NCI-H226 (cell line): ENCODE results near the gene CTIF.

Source experiments
- DNase-seq: peaks from one replicate; pipeline ENCODE4 v3.0.0-alpha.2; 2015

The CTIF gene

GRCh38 chr18:48896875-48897511 is 358.2 kb downstream of the CTIF start:
- no peak for DNase-seq

- no peak for DNase-seq
Measured at GRCh38 chr18:48897531-48897930, 358.7 kb downstream of the CTIF start.

- no peak for DNase-seq
Measured at GRCh38 chr18:48898521-48898920, 359.7 kb downstream of the CTIF start.

- no peak for DNase-seq
Measured at GRCh38 chr18:48899558-48900174, 360.8 kb downstream of the CTIF start.

- no peak for DNase-seq
Measured at GRCh38 chr18:48900469-48900868, 361.6 kb downstream of the CTIF start.

GRCh38 chr18:48901145-48902022 is 362.6 kb downstream of the CTIF start:
- no peak for DNase-seq

- peak; percentile 79 for DNase-seq
Measured at GRCh38 chr18:48902023-48902855, 363.4 kb downstream of the CTIF start.

- no peak for DNase-seq
Measured at GRCh38 chr18:48902856-48903601, 364.2 kb downstream of the CTIF start.

- DNase-seq = no peak
Measured at GRCh38 chr18:48904091-48904490, 365.3 kb downstream of the CTIF start.

- no peak for DNase-seq
Measured at GRCh38 chr18:48904847-48905394, 366.1 kb downstream of the CTIF start.

GRCh38 chr18:48905513-48905912 is 366.7 kb downstream of the CTIF start:
- DNase-seq = no peak

GRCh38 chr18:48908916-48909315 is 370.1 kb downstream of the CTIF start:
- no peak for DNase-seq

- no peak for DNase-seq
Measured at GRCh38 chr18:48909721-48910120, 370.9 kb downstream of the CTIF start.

GRCh38 chr18:48910972-48911545 is 372.2 kb downstream of the CTIF start:
- no peak for DNase-seq
